Kidney (tissue), 14 donors: ENCODE results near the gene REV1. TPM values are rescaled to one million over a fixed set of nuclear protein-coding genes. Genes with fewer than 3 reads are reported as not detected.
"Not testable (repeated sequence)": the region's sequence is repeated elsewhere in the genome, so short reads cannot be mapped to it uniquely, and the experiment has no call there.

Experiments
- DNase-seq, 5 donors: peaks; one replicate each; pipeline ENCODE4 v3.0.0-alpha.2; 2013 to 2020
- FAIRE-seq: peaks from 2 replicates; lab custom pipeline; 2012; peaks lifted over from hg19 to GRCh38; lab: Jason Lieb, UNC
- H3K27ac ChIP-seq, 2 donors: one replicate each; pipeline ENCODE4 v1.7.0; 2013; ENCODE audit warnings: low read depth in 2 of 2, low read length in 2 of 2, inconsistent platforms in 1 of 2
- H3K27me3 ChIP-seq: one replicate; pipeline ENCODE4 v1.7.1; 2013; ENCODE audit warnings: low read length, inconsistent platforms; ENCODE audit not compliant: control insufficient read depth, insufficient read depth
- H3K36me3 ChIP-seq, 3 donors: one replicate each; pipeline versions ENCODE4 v1.7.0 to v1.7.1; 2013; ENCODE audit warnings: low read length in 3 of 3, control low read depth in 1 of 3, inconsistent platforms in 1 of 3; ENCODE audit not compliant: insufficient read depth in 3 of 3, control insufficient read depth in 2 of 3
- H3K4me1 ChIP-seq, 3 donors: one replicate each; pipeline versions ENCODE4 v1.7.0 to v1.7.1; 2013; ENCODE audit warnings: low read length in 3 of 3, inconsistent platforms in 1 of 3, low read depth in 1 of 3; ENCODE audit not compliant: control insufficient read depth in 2 of 3, insufficient read depth in 2 of 3
- H3K4me3 ChIP-seq, 3 donors: one replicate each; pipeline versions ENCODE4 v1.7.0 to v1.8.1; 2013; ENCODE audit warnings: low read length in 3 of 3, control low read depth in 1 of 3, inconsistent platforms in 1 of 3
- H3K9ac ChIP-seq, 3 donors: one replicate each; pipeline versions ENCODE4 v1.7.0 to v1.7.1; 2013; ENCODE audit warnings: low read length in 3 of 3, control low read depth in 1 of 3, inconsistent platforms in 1 of 3
- H3K9me3 ChIP-seq, 3 donors: one replicate each; pipeline versions ENCODE4 v1.7.0 to v1.7.1; 2013; ENCODE audit warnings: low read length in 3 of 3, control low read depth in 1 of 3, inconsistent platforms in 1 of 3; ENCODE audit not compliant: control insufficient read depth in 2 of 3, insufficient read depth in 1 of 3
- intact Hi-C: fragments of 100-400 bp; cut with DNase I; formaldehyde crosslinking; loops from one replicate; pipeline ENCODE4 v1.11.1; 2022
- polyA plus RNA-seq: library from polyadenylated mRNA; stranded (reverse); fragments of 350-450 nt; fragmentation: Illumina TruSeq; extraction: RNeasy Lipid Tissue Mini Kit (QIAGEN cat#74804); gene quantifications from one replicate; pipeline ENCODE4 v1.2.3, GENCODE V29; 2014; ENCODE audit warnings: low read depth, low replicate concordance; ENCODE audit not compliant: insufficient read depth
- total RNA-seq: library from RNA; stranded (reverse); fragmentation: NEBNext Ultra II Directional; extraction: Animal tissue kit (Norgen Biotek cat#: 25700); gene quantifications from one replicate; pipeline ENCODE4 v1.2.1, GENCODE V29; 2021
- TF ChIP-seq, protein P1 (sequence below): IDR thresholded peaks from 3 replicates; pipeline ENCODE4 v1.5.1; 2012; ENCODE audit warnings: mild to moderate bottlenecking, moderate library complexity, borderline replicate concordance; ENCODE audit not compliant: insufficient read depth; ENCODE audit errors: extremely low read depth
- donor health status: control.
- donor health status: control.
- donor health status: control.
- donor health status: control.
- donor health status: control.
- donor health status: DM: yes; HTN: yes; CAD: no.
- donor health status: Normal renal cell carcinoma (clear cell type).

REV1 gene
- total and polyA plus RNA-seq, 2 donors from 2014 or later: 16.9 to 41.3 TPM

- FAIRE-seq: no peak
- no peaks in the 10 kb centered on the region for H3K27me3 ChIP-seq
Observed at GRCh38 chr2:99365661-99366060, 124.2 kb downstream of the REV1 start.

GRCh38 chr2:99356853-99357252 is 133.0 kb downstream of the REV1 start:
- TF ChIP-seq, protein P1, sequence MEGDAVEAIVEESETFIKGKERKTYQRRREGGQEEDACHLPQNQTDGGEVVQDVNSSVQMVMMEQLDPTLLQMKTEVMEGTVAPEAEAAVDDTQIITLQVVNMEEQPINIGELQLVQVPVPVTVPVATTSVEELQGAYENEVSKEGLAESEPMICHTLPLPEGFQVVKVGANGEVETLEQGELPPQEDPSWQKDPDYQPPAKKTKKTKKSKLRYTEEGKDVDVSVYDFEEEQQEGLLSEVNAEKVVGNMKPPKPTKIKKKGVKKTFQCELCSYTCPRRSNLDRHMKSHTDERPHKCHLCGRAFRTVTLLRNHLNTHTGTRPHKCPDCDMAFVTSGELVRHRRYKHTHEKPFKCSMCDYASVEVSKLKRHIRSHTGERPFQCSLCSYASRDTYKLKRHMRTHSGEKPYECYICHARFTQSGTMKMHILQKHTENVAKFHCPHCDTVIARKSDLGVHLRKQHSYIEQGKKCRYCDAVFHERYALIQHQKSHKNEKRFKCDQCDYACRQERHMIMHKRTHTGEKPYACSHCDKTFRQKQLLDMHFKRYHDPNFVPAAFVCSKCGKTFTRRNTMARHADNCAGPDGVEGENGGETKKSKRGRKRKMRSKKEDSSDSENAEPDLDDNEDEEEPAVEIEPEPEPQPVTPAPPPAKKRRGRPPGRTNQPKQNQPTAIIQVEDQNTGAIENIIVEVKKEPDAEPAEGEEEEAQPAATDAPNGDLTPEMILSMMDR: no peak
- DNase-seq (no peak), FAIRE-seq (no peak)
- Histone ChIP-seq H3K9me3 (no peaks in the 10 kb centered on the region), H3K9ac (no peak overlapping the region), H3K27me3 (no peaks in the 10 kb centered on the region), H3K4me3 (no peak overlapping the region), H3K36me3 (peaks cover 0 to 3% (median 0%) of the 10 kb centered on the region in 3 donors), H3K27ac (no peak overlapping the region), H3K4me1 (no peaks in the 10 kb centered on the region)
- intact Hi-C loops: no loop called here

More at GRCh38 chr2:99365661-99366060, 124.2 kb downstream of the REV1 start:
- intact Hi-C loops: no loop called here
- TF ChIP-seq, protein P1: no peak
- no peak overlapping the region for H3K27ac ChIP-seq
- no peaks in the 10 kb centered on the region for H3K4me1 ChIP-seq
- peaks cover 12 to 29% (median 27%) of the 10 kb centered on the region in 3 donors for H3K36me3 ChIP-seq
- no peak overlapping the region for H3K9ac ChIP-seq
- no peak for DNase-seq
- no peaks in the 10 kb centered on the region for H3K9me3 ChIP-seq
- H3K4me3 ChIP-seq: no peak overlapping the region

GRCh38 chr2:99354825-99355224 is 135.0 kb downstream of the REV1 start:
- H3K27me3 ChIP-seq, H3K4me3 ChIP-seq, H3K4me1 ChIP-seq, H3K9me3 ChIP-seq, H3K9ac ChIP-seq, intact Hi-C loops, H3K27ac ChIP-seq, FAIRE-seq, H3K36me3 ChIP-seq, DNase-seq: not testable (repeated sequence)

DNA sequence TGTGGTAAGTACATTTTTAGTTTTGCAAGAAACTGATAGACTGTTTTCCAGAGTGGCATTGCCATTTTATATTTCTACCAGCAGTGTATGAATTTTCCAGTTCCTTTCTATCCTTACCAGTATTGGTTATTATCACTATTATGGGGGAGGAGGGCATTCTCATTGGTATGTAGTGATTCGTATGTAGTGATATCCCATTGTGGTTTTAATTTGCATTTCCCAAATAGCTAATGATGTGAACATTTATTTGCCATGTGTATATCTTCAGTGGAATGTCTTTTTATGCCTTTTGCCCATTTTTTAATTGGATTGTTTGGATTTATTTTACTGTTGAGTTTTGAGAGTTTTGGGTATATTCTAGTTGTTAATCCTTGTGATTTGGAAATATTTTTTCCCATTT is 135.7 kb downstream of the REV1 start:
- no peaks in the 10 kb centered on the region for H3K4me1 ChIP-seq
- no peak overlapping the region for H3K9ac ChIP-seq
- TF ChIP-seq, protein P1: no peak
- no peak for FAIRE-seq
- no peaks in the 10 kb centered on the region for H3K9me3 ChIP-seq
- no peaks in the 10 kb centered on the region for H3K36me3 ChIP-seq
- DNase-seq: no peak
- no peak overlapping the region for H3K27ac ChIP-seq
- no peak overlapping the region for H3K4me3 ChIP-seq
- no peaks in the 10 kb centered on the region for H3K27me3 ChIP-seq
- intact Hi-C loops: no loop called here

Other genes with a start within 250 kb of the REV1 start
- gene LYG2, start 234.4 kb downstream of the REV1 start, total RNA-seq: not detected
- not detected for gene LYG2, start 234.4 kb downstream of the REV1 start, polyA plus RNA-seq
- gene LYG1, start 188.8 kb downstream of the REV1 start, total RNA-seq: 21.0 TPM
- gene LYG1, start 188.8 kb downstream of the REV1 start, polyA plus RNA-seq: 35.0 TPM
- 31.7 TPM for gene TXNDC9, start 153.7 kb downstream of the REV1 start, total RNA-seq
- 38.7 TPM for gene TXNDC9, start 153.7 kb downstream of the REV1 start, polyA plus RNA-seq
- gene EIF5B, start 152.6 kb downstream of the REV1 start, total RNA-seq: 39.7 TPM
- 36.9 TPM for gene EIF5B, start 152.6 kb downstream of the REV1 start, polyA plus RNA-seq